H1 (cell line): ENCODE measurements around the gene TMEM225B. TPM values are rescaled to one million over a fixed set of nuclear protein-coding genes. Genes with fewer than 3 reads are reported as not detected.

Experiments
- BACH1 ChIP-seq: IDR thresholded peaks from 2 replicates; pipeline ENCODE4 v1.6.1; 2012; ENCODE audit warnings: low read length, improper control_type of control experiment
- CBX5 ChIP-seq: fragments of 300-800, 300-1000 bp; sonication (generic); IDR thresholded peaks from 2 replicates; pipeline ENCODE4 v1.7.1; 2016; ENCODE audit warnings: antibody characterized with exemption, low read length, low read depth
- CHD1 ChIP-seq: IDR thresholded peaks from 2 replicates; pipeline ENCODE4 v1.6.1; 2012; ENCODE audit warnings: low read depth, low read length, improper control_type of control experiment
- CHD2 ChIP-seq: IDR thresholded peaks from 2 replicates; pipeline ENCODE4 v1.6.1; 2012; ENCODE audit warnings: low read length, improper control_type of control experiment
- CREB1 ChIP-seq: IDR thresholded peaks from 2 replicates; pipeline ENCODE4 v1.6.1; 2012; ENCODE audit warnings: inconsistent platforms
- CTBP2 ChIP-seq: IDR thresholded peaks from 2 replicates; pipeline ENCODE4 v1.7.0; 2011; ENCODE audit warnings: borderline replicate concordance, mild to moderate bottlenecking, moderate library complexity, mixed read lengths, low read length; ENCODE audit not compliant: insufficient read depth, insufficient read length
- EP300 ChIP-seq, 2 experiments: IDR thresholded peaks; 1 replicate in 1 of 2; 2 replicates in 1 of 2; pipeline ENCODE4 v1.6.1; 2011 to 2012; ENCODE audit warnings: low read depth in 2 of 2, low read length in 2 of 2, mild to moderate bottlenecking in 2 of 2, borderline replicate concordance in 1 of 2, inconsistent platforms in 1 of 2, moderate library complexity in 1 of 2
- KDM4A ChIP-seq: IDR thresholded peaks from one replicate; pipeline ENCODE4 v1.7.1; 2012; ENCODE audit warnings: low read depth, mild to moderate bottlenecking, moderate library complexity, low read length, inconsistent platforms; ENCODE audit not compliant: severe bottlenecking
- KDM5A ChIP-seq: fragments of 200-600 bp; IDR thresholded peaks from 2 replicates; pipeline ENCODE4 v1.7.1; 2012; ENCODE audit warnings: mild to moderate bottlenecking, low read length, inconsistent platforms, mixed read lengths
- NANOG ChIP-seq: IDR thresholded peaks from 2 replicates; pipeline ENCODE4 v1.6.1; 2011; ENCODE audit warnings: low read length, low read depth, mild to moderate bottlenecking, inconsistent platforms; ENCODE audit not compliant: insufficient read depth, poor library complexity, severe bottlenecking
- PHF8 ChIP-seq: fragments of 200-600 bp; sonication (generic); conservative IDR thresholded peaks from 2 replicates; pipeline ENCODE4 v1.7.1; 2012; ENCODE audit warnings: low read depth, mild to moderate bottlenecking, inconsistent platforms, low read length, moderate library complexity
- SP2 ChIP-seq: IDR thresholded peaks from 2 replicates; pipeline ENCODE4 v1.6.1; 2012; ENCODE audit warnings: mild to moderate bottlenecking, low read length, inconsistent platforms
- ZNF274 ChIP-seq: IDR thresholded peaks from 2 replicates; pipeline ENCODE4 v1.7.0; 2012; ENCODE audit warnings: low read length, borderline replicate concordance; ENCODE audit errors: extremely low read depth
- polyA plus RNA-seq, 7 experiments: library from polyadenylated mRNA; depleted of rRNA in 3 of 7; stranded (reverse) in 5 of 7; unstranded in 2 of 7; fragments of >200 nt in 5 of 7; fragments of 200-250 nt in 2 of 7; gene quantifications; 1 replicate in 5 of 7; 2 replicates in 1 of 7; 4 replicates in 1 of 7; pipeline versions ENCODE4 v1.2.1 to v1.2.3, GENCODE V29; 2011 to 2013; ENCODE audit warnings: missing spikeins in 2 of 7, mixed read lengths in 2 of 7
- total RNA-seq: library from RNA; stranded (reverse); fragmentation: NEBNext Ultra II Directional; extraction: Animal tissue kit (Norgen Biotek cat#: 25700); gene quantifications from 2 replicates; pipeline ENCODE4 v1.2.1, GENCODE V29; 2021

The TMEM225B gene
- total and polyA plus RNA-seq, 2 of the 8 experiments (the other 6 are each of a cell fraction or from before 2014, with no cell fraction given) = 0.68 TPM; not detected in 1

DNA sequence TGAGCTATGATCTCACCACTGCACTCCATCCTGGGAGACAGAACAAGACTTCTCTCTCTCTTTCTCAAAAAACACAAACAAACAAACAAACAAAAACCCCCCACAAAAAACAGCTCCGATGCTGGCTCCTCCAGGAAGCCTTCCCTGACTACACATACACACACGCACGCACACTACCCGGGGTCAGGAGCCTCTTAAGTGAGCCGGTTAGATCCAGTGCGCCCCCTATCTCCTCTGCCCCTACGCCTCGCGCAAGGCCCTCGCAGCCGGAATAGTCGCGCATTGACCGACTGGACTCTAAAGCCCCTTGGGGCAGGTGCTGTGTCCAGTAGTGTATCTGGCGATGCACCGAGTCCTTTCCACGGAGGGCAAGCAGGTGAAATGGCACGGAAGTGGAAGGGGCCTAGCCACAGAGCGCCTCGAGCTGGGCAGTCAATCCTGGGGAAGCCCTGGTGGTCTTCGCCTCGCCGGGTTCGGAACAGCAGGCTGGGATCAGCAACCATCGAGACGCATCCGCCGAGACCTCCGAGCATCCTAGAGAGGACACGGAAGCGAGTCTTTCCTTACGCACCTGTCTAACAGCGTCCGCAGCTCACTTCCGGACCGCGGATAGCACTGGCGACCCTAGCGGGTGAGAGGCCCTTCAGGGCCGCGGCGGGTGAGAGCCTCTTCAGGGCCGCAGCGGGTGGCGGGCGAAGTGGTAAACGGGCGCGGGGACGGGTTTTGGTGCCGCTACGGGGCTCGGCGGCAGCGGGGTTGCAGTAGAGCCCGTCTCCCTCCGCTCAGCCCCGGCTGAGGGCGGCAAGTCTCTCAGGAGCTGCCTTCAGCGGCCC lies 18.5 kb downstream of the TMEM225B start, which contains the start of gene ZSCAN25 (continued):
- TF ChIP-seq CTBP2 = no peak
- peak; percentile 78 for TF ChIP-seq CREB1
- TF ChIP-seq CHD2 = no peak
- no peak for TF ChIP-seq CBX5
- peak; percentile 100 for TF ChIP-seq SP2
- no peak for TF ChIP-seq ZNF274
- no peak for TF ChIP-seq BACH1
- TF ChIP-seq EP300 (IDR thresholded peaks at IDR 0.05; ENCODE audit: borderline replicate concordance in 1 of 2, low read depth in 2 of 2, low read length in 2 of 2) = peak in 1 of 2 experiments; percentile 15; a peak in 1 of 3 replicates
- TF ChIP-seq KDM5A = peak; percentile 56; the same call in 1 of the 2 replicates
- TF ChIP-seq CHD1 = no peak
- TF ChIP-seq NANOG = no peak
- peak; percentile 87 for TF ChIP-seq KDM4A
- peak; percentile 96 for TF ChIP-seq PHF8
